ENCODE results near the gene SPSB3.

Gene SPSB3

GRCh38 chr16:1821861-1822611 is 39.7 kb upstream of the SPSB3 start:
- TF ChIP-seq CTCF (IDR thresholded peaks at IDR 0.05) = no peak
- Histone ChIP-seq H3K4me1 (ENCODE audit: control insufficient read depth in 1 of 2, insufficient read depth in 1 of 2, low read depth in 1 of 2, low read length in 1 of 2) (peaks cover 10 to 11% of the 10 kb centered on the region in 2 experiments), H3K4me3 (ENCODE audit: low read depth in 1 of 2, low read length in 1 of 2) (no peak overlapping the region), H3K36me3 (peaks cover 59% of the 10 kb centered on the region), H3K27me3 (no peaks in the 10 kb centered on the region), H3K27ac (no peak overlapping the region), H3K9me3 (no peaks in the 10 kb centered on the region)

DNA sequence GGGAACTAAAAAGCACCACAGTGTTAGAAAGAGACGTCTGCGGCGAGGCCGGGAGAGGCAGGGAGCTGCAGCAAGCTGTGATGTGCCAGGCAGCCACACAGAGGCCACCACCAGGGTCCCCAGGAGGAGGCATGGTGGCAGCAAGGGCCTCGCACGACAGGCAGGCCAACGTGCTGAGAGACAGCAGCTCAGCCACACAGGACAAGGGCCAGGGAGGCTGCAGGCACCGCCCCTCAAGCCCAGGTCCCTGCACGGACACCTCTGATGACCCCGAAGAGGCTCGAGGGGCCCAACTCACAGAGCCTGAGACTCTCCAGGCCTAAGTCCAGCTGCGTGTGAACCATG is 38.5 kb upstream of the SPSB3 start:
- no peak for TF ChIP-seq CTCF (IDR thresholded peaks at IDR 0.05)
- no peaks in the 10 kb centered on the region for H3K9me3 ChIP-seq
- H3K4me1 ChIP-seq (ENCODE audit: control insufficient read depth in 1 of 2, insufficient read depth in 1 of 2, low read depth in 1 of 2, low read length in 1 of 2) = peaks cover 9% of the 10 kb centered on the region in 2 experiments
- H3K27me3 ChIP-seq = no peaks in the 10 kb centered on the region
- peaks cover 70% of the 10 kb centered on the region for H3K36me3 ChIP-seq
- H3K4me3 ChIP-seq (ENCODE audit: low read depth in 1 of 2, low read length in 1 of 2) = no peak overlapping the region
- H3K27ac ChIP-seq = no peak overlapping the region

DNA sequence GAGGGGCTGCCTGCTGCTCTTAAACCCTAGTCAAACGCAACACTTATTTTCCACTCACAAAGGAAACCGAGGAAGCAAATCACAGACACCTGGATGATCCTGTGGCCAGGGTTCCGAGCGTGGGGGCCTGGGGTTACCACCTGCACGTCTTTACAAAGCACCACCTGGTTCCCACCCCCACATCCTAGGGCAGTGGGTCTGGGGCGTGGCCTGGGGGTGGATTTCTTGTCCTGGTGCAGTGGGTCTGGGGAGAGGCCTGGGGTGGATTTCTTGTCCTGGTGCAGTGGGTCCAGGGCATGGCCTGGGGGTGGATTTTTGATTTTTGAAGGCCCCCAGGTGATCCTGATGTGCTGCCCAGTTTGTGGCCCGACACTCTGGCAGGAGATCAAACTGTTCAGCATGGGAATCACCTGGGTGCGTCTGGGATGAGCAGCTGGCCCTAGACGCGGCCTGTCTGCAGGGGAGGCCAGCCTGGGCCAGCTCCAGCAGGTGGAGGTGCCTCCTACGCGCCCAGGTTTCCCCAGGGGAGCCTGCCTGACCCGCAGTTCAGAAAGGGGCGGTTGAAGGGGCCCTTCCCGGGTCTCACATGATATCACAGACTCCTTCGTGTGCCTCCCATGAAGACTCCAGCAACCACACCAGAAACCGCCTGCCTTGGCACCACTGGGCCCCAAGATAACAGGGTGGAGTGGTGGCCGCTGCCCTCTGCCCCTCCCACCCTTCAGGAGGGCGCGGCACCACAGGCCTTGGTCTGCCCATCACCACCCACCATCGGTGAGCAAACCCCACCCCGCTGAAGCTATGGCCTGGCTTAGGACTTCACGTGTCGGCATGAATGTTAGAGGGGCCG is 38.0 kb upstream of the SPSB3 start:
- H3K27me3 ChIP-seq = no peaks in the 10 kb centered on the region
- no peaks in the 10 kb centered on the region for H3K9me3 ChIP-seq
- no peak for TF ChIP-seq CTCF (IDR thresholded peaks at IDR 0.05)
- H3K4me1 ChIP-seq (ENCODE audit: control insufficient read depth in 1 of 2, insufficient read depth in 1 of 2, low read depth in 1 of 2, low read length in 1 of 2) = peaks cover 3% of the 10 kb centered on the region in 2 experiments
- no peak overlapping the region for H3K27ac ChIP-seq
- H3K4me3 ChIP-seq (ENCODE audit: low read depth in 1 of 2, low read length in 1 of 2) = no peak overlapping the region
- H3K36me3 ChIP-seq = peaks cover 74% of the 10 kb centered on the region

- no peak overlapping the region for H3K27ac ChIP-seq
- no peak for TF ChIP-seq CTCF (IDR thresholded peaks at IDR 0.05)
- no peaks in the 10 kb centered on the region for H3K27me3 ChIP-seq
- H3K36me3 ChIP-seq = peaks cover 78% of the 10 kb centered on the region
- H3K4me3 ChIP-seq (ENCODE audit: low read depth in 1 of 2, low read length in 1 of 2) = no peak overlapping the region
- no peaks in the 10 kb centered on the region for H3K9me3 ChIP-seq
- no peaks in the 10 kb centered on the region for H3K4me1 ChIP-seq (ENCODE audit: control insufficient read depth in 1 of 2, insufficient read depth in 1 of 2, low read depth in 1 of 2, low read length in 1 of 2)
Measured at GRCh38 chr16:1819611-1820010, 37.2 kb upstream of the SPSB3 start.

DNA sequence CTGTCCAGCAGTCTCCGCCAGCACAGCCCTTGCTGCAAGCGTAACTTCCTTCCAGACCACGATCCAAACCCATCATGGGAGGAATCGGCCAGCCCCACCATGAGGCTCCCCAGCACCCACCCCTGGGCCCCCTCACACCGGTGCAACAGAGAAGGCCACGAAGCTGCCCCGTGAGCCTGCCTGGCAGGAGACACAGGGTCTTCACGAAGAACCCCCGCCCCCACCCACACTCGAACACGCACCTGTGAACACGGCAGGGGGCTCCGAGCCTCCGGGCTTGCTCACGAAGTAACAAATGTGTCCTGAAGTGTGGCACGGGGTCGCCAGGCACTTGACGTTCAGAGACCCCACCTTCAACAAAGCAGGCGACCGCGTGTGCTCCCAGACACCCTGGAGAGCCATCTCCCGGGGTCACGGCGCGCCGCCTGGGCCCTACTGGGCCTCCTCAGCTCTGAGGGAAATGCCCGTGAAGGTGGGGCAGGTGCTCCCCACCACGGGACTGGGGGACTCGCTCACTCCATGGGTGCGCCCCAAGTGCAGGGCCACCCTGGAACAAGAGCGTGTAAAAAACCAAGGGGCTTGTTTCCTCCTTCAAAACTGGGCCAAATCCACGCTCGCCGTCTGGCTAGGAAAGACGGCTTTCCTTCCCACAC is 36.6 kb upstream of the SPSB3 start:
- TF ChIP-seq CTCF (IDR thresholded peaks at IDR 0.05) = no peak
- Histone ChIP-seq H3K4me1 (ENCODE audit: control insufficient read depth in 1 of 2, insufficient read depth in 1 of 2, low read depth in 1 of 2, low read length in 1 of 2) (no peaks in the 10 kb centered on the region), H3K9me3 (no peaks in the 10 kb centered on the region), H3K27me3 (no peaks in the 10 kb centered on the region), H3K4me3 (ENCODE audit: low read depth in 1 of 2, low read length in 1 of 2) (no peak overlapping the region), H3K27ac (no peak overlapping the region), H3K36me3 (peaks cover 85% of the 10 kb centered on the region)

Measured in neutrophil (primary cell).